CD4-positive, alpha-beta T cell (primary cell): ENCODE measurements around the gene OR10H1. TPM values are rescaled to one million over a fixed set of nuclear protein-coding genes. Genes with fewer than 3 reads are reported as not detected.
"Not testable (repeated sequence)": the region's sequence is repeated elsewhere in the genome, so short reads cannot be mapped to it uniquely, and the experiment has no call there.

Experiments used
- ATAC-seq: fragments of 200-7000 bp; cut with Tn5 transposase; one replicate; pipeline ENCODE4 v1.10.0; 2022; ENCODE audit warnings: mild to moderate bottlenecking; ENCODE audit not compliant: poor library complexity
- CTCF ChIA-PET: fragments of 350-600 bp; sonication (Branson Sonifier 250); formaldehyde crosslinking; loops from one replicate; lab custom pipeline; 2021; ENCODE audit warnings: antibody characterized with exemption, inconsistent platforms; lab: Charles Lee
- POLR2A ChIA-PET: fragments of 350-600 bp; sonication (Branson Sonifier 250); formaldehyde crosslinking; loops from one replicate; lab custom pipeline; 2021; ENCODE audit warnings: antibody characterized with exemption, inconsistent platforms; lab: Charles Lee
- DNase-seq, 14 experiments: peaks; one replicate each; pipeline ENCODE4 v3.0.0-alpha.2; 2013 to 2020; ENCODE audit warnings: mixed read lengths in 2 of 14
- H3K27ac ChIP-seq, 2 donors: one replicate each; pipeline versions ENCODE4 v1.5.1 to v1.7.0; 2013; ENCODE audit warnings: low read length in 2 of 2, low read depth in 1 of 2, mild to moderate bottlenecking in 1 of 2
- H3K27me3 ChIP-seq, 2 experiments: 1 replicate in 1 of 2; 2 replicates in 1 of 2; pipeline versions ENCODE4 v1.6.1 to v1.7.0; 2013; ENCODE audit warnings: low read length in 2 of 2, control low read depth in 1 of 2, mild to moderate bottlenecking in 1 of 2, moderate library complexity in 1 of 2; ENCODE audit not compliant: insufficient read depth in 2 of 2, control insufficient read depth in 1 of 2
- H3K36me3 ChIP-seq: one replicate; pipeline ENCODE4 v1.6.1; 2013; ENCODE audit warnings: low read length, control low read depth; ENCODE audit not compliant: insufficient read depth
- H3K4me1 ChIP-seq: one replicate; pipeline ENCODE4 v1.6.1; 2013; ENCODE audit warnings: low read length, control low read depth; ENCODE audit not compliant: insufficient read depth
- H3K4me3 ChIP-seq: one replicate; pipeline ENCODE4 v1.5.1; 2013; ENCODE audit warnings: mild to moderate bottlenecking, low read length, moderate library complexity
- H3K9me3 ChIP-seq, 2 experiments: 1 replicate in 1 of 2; 2 replicates in 1 of 2; pipeline versions ENCODE4 v1.6.1 to v1.7.0; 2013; ENCODE audit warnings: low read length in 2 of 2, mild to moderate bottlenecking in 2 of 2, control low read depth in 1 of 2, moderate library complexity in 1 of 2; ENCODE audit not compliant: control insufficient read depth in 1 of 2, insufficient read depth in 1 of 2
- H3K27ac Mint-ChIP-seq: one replicate; pipeline ENCODE4 v1.8.0; 2020; ENCODE audit warnings: mixed read lengths
- H3K27me3 Mint-ChIP-seq: one replicate; pipeline ENCODE4 v1.8.0; 2021; ENCODE audit warnings: mixed read lengths
- H3K36me3 Mint-ChIP-seq: one replicate; pipeline ENCODE4 v1.8.0; 2021; ENCODE audit warnings: low read depth, mixed read lengths
- H3K4me1 Mint-ChIP-seq: one replicate; pipeline ENCODE4 v1.8.0; 2021; ENCODE audit warnings: low read depth, mixed read lengths
- H3K4me3 Mint-ChIP-seq: one replicate; pipeline ENCODE4 v1.8.0; 2020; ENCODE audit warnings: mild to moderate bottlenecking, mixed read lengths
- H3K9me3 Mint-ChIP-seq: one replicate; pipeline ENCODE4 v1.8.0; 2020; ENCODE audit warnings: mixed read lengths
- intact Hi-C, 2 experiments: fragments of 100-400 bp; cut with DNase I in 1 of 2; cut with micrococcal nuclease in 1 of 2; formaldehyde crosslinking; loops; one replicate each; pipeline versions ENCODE4 v1.15.1 to v1.9.0; 2023 to 2025; cut with DNase I, micrococcal nuclease
- total RNA-seq, 174 experiments: library from RNA in 2 of 174; stranded (reverse) in 2 of 174; gene quantifications; one replicate each; pipeline ENCODE4 v1.2.3 and lab custom pipeline; 2021 to 2026
- TF ChIP-seq, protein P1 (sequence below): fragments of 200-600 bp; IDR thresholded peaks from one replicate; pipeline ENCODE4 v1.8.0; 2022; ENCODE audit warnings: antibody characterized with exemption, mild to moderate bottlenecking

OR10H1 gene
- total RNA-seq, 2 experiments from 2014 or later = 0.08 TPM; not detected in 1

- H3K27ac ChIP-seq, H3K36me3 ChIP-seq, H3K9me3 ChIP-seq, H3K27me3 ChIP-seq, H3K4me3 Mint-ChIP-seq, H3K27ac Mint-ChIP-seq, H3K9me3 Mint-ChIP-seq, H3K36me3 Mint-ChIP-seq, H3K27me3 Mint-ChIP-seq, CTCF ChIA-PET, DNase-seq, H3K4me3 ChIP-seq, POLR2A ChIA-PET, ATAC-seq: not testable (repeated sequence)
- H3K4me1 Mint-ChIP-seq = peaks cover 18% of the 10 kb centered on the region
- intact Hi-C loops = loop anchor here in 1 of 2 experiments (10.0 kb wide), 1 partner anchor 241 kb away; the partner anchor contains the start of gene TPM4
- H3K4me1 ChIP-seq = peaks cover 18% of the 10 kb centered on the region
These were observed 18.8 kb upstream of the OR10H1 start for GRCh38 chr19:15834232-15834631.

GRCh38 chr19:15831626-15832025 is 16.2 kb upstream of the OR10H1 start:
- no peaks in the 10 kb centered on the region for H3K9me3 Mint-ChIP-seq
- no peak for ATAC-seq
- intact Hi-C loops = loop anchor here in 1 of 2 experiments (10.0 kb wide), 1 partner anchor 243 kb away; the partner anchor contains the start of gene TPM4
- peaks cover 4% of the 10 kb centered on the region for H3K36me3 Mint-ChIP-seq
- no peaks in the 10 kb centered on the region for H3K9me3 ChIP-seq
- no peaks in the 10 kb centered on the region for H3K36me3 ChIP-seq
- H3K27me3 Mint-ChIP-seq = no peaks in the 10 kb centered on the region
- no peak overlapping the region for H3K4me3 Mint-ChIP-seq
- TF ChIP-seq, protein P1, sequence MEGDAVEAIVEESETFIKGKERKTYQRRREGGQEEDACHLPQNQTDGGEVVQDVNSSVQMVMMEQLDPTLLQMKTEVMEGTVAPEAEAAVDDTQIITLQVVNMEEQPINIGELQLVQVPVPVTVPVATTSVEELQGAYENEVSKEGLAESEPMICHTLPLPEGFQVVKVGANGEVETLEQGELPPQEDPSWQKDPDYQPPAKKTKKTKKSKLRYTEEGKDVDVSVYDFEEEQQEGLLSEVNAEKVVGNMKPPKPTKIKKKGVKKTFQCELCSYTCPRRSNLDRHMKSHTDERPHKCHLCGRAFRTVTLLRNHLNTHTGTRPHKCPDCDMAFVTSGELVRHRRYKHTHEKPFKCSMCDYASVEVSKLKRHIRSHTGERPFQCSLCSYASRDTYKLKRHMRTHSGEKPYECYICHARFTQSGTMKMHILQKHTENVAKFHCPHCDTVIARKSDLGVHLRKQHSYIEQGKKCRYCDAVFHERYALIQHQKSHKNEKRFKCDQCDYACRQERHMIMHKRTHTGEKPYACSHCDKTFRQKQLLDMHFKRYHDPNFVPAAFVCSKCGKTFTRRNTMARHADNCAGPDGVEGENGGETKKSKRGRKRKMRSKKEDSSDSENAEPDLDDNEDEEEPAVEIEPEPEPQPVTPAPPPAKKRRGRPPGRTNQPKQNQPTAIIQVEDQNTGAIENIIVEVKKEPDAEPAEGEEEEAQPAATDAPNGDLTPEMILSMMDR = no peak
- DNase-seq = no peak
- H3K27ac ChIP-seq = no peak overlapping the region
- POLR2A ChIA-PET = no interaction called here
- no peak overlapping the region for H3K27ac Mint-ChIP-seq
- peaks cover 13% of the 10 kb centered on the region for H3K4me1 ChIP-seq
- no peaks in the 10 kb centered on the region for H3K27me3 ChIP-seq
- H3K4me3 ChIP-seq = no peak overlapping the region
- H3K4me1 Mint-ChIP-seq = peaks cover 8% of the 10 kb centered on the region
- CTCF ChIA-PET = no interaction called here

DNA sequence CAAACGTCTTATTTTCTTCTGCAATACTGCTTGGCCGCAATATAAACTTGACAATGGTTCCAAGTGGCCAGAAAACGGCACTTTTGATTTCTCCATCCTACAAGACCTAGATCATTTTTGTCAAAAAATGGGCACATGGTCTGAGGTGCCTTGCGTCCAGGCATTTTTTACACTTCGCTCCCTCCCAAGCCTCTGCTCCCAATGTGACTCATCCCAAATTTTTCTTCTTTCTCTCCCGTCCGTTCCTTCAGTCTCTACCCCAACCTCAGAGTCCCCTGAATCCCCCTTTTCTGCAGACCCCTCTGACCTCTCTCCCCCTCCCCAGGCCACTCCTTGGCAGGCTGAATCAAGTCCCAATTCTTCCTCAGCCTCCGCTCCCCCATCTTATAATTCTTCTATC is 14.3 kb upstream of the OR10H1 start:
- no peaks in the 10 kb centered on the region for H3K27me3 Mint-ChIP-seq
- CTCF ChIA-PET = no interaction called here
- intact Hi-C loops = loop anchor here in 1 of 2 experiments (10.0 kb wide), 1 partner anchor 245 kb away; the partner anchor contains the start of gene TPM4

More for the DNA sequence above, 14.3 kb upstream of the OR10H1 start:
- Mint-ChIP-seq H3K4me3 (no peak overlapping the region), H3K9me3 (no peaks in the 10 kb centered on the region), H3K4me1 (no peaks in the 10 kb centered on the region), H3K36me3 (no peaks in the 10 kb centered on the region), H3K27ac (no peak overlapping the region)
- Histone ChIP-seq H3K36me3 (no peaks in the 10 kb centered on the region), H3K27me3 (no peaks in the 10 kb centered on the region), H3K9me3 (no peaks in the 10 kb centered on the region), H3K4me3 (no peak overlapping the region), H3K4me1 (no peaks in the 10 kb centered on the region), H3K27ac (no peak overlapping the region)
- TF ChIP-seq, protein P1 = no peak
- ATAC-seq = no peak
- DNase-seq = no peak
- POLR2A ChIA-PET = interaction anchor here (1.2 kb wide), 1 partner anchor 15 kb away, joined by 4 read pairs; no protein-coding TSS in a partner anchor
